Measurements from ENCODE around the gene PKDCC.

Gene PKDCC, protein sequence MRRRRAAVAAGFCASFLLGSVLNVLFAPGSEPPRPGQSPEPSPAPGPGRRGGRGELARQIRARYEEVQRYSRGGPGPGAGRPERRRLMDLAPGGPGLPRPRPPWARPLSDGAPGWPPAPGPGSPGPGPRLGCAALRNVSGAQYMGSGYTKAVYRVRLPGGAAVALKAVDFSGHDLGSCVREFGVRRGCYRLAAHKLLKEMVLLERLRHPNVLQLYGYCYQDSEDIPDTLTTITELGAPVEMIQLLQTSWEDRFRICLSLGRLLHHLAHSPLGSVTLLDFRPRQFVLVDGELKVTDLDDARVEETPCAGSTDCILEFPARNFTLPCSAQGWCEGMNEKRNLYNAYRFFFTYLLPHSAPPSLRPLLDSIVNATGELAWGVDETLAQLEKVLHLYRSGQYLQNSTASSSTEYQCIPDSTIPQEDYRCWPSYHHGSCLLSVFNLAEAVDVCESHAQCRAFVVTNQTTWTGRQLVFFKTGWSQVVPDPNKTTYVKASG

DNA sequence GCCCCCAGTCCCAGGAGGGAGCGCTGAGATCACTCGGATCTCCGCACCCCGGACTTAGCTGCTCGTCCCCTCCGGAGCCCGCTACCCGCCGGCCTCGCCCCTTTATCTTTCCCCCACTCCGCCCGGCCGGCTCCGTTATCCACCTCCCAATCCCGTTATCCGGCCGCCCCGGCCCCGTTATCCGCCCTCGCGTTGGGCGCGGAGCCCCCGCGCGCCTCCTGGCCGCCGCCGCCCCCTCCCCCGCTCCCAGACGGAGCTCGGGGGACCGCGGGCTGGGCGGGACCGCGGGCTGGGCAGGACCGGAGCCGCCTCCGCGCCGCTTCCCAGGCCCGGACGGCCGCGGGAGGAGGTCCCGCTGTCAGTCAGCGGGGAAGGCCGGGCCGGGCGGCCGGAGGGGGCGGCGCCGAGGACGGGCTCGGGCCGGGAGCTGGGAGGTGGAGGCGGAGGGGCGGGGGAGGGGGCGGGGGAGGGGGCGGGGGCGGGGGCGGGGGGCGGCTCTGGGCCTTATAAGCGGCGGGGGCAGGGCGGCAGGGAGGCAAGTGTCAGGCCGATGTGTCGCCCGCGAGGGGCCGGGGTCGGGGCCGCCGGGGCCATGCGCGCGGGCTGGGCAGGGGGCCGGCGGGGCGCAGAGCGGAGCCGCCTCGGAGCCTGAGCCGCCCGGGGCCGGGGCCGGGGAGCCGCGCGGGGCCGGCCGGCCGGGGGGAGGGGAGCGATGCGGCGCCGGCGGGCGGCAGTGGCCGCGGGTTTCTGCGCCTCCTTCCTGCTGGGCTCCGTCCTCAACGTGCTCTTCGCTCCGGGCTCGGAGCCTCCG is at the start of gene PKDCC:
Gene PKDCC, plus strand, starts transcription at position 534 of the 811 bp plus-strand sequence. Its CDS starts 179 bp downstream, at position 713.
- peak; percentile 69 for DNase-seq

DNA sequence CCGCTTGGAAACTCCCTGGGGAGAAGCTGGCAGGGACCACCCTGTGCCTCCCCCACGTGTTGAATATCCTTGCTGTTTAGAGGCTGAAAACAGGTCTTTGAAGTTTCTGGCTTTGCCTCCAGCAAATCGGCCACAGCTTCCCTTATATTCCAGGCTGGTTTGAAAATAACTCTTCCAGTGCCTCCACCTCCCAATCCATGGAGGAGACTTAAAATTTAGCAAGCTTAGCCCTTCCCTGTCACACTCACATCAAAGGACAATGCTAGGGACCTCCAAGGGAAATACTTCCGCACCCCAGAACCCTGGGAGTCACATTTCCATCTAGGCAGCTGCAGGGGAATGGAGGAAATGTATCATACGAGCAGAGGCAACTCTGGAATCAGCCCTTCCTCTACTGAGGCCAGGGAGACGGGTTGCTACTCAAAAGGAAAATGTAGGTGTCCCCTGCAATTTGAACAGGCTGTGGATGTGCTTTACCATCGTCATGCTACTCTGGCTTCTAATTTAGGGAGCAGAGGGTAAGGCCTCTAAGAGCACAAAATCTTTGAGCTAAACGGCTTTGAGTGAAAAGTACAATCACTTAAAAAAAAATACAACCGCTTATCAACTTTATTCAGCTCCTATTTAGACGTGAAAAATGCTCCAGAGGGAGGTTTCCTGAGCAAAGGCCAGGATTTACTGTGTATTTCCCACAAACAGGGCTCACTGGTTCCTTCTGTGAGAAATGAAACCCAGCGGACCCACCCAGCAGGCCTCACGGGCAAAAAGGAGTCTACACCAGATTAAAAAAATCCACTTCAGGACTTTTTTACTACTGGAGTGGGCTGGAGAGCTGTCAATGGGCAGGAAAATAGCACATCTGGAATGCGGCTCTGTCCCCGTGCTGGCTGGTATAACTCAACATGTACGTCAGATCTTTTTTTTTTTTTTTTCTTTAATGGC is 49.4 kb upstream of the PKDCC start:
- DNase-seq: no peak

DNA sequence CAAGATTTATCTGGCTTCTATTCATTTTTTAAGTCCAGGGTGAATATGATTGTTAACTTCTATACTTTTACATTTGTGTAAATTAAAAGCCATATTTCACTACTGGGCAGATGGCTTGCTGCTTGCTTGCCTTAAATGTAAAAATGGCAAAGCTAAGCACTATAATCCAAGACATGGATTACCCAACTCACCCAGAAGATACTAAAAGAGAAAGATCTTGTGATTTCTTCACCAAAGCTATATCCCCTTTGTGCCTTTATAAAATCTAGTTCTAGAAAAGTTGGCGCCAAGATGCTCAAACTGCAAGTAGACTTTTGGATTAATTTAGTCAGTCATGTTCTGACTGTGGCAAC is 48.7 kb upstream of the PKDCC start:
- DNase-seq: no peak

DNA sequence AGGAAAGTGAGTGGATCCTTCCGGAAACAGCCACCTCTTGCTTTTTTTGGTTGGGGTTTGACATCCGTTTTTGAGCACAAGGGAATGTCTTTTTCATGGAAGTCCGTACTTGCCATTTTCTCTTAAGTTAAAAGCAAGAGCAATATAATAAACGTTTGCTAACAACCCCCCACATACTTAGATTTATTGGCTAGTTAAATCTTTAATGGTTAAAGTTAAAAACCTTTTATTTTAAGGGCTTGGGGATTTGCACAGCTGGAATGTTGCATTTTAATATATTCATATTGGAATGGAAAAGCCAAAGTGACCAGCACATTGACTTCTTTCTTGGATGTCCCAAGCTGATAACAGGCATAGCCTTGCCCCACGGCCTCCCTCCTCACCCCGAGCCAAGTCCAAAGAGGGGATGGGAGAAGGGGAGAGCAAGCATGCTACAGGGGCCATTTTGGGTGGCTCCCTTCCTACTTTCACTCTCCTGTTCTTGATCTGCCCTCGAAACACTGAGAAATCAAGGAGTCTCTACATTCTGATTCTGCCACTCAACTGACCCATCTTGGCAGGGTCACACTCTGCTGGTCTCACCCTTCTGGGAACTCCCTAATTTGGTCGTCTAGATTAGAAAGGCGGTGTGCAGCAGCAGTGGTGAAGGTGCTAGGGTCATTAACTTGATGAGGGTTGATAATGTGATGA is 48.1 kb upstream of the PKDCC start:
- DNase-seq: no peak

DNA sequence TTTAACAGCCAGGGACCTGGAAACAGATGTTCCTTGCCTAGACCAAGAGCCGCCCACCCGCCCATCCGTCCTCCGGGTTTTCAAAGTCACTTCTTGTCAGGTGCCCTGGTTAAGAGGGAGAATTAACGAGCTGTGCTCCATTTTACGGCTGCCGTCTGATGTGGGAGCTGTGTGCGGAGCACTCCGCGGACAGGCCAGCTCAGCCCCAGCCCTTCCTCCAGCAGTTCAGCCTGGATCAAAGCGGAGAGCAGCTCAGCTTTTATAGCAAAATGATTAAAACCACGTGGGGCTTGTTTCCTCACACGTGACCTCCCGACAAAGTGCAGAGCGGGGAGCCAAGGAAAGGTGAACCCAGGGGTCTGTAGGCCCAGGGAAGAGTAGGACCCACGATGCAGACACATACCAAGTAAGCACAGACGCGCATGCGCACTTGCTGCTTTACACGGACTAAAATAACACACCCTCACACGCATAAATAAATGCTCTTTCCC is 46.1 kb upstream of the PKDCC start:
- no peak for DNase-seq

DNA sequence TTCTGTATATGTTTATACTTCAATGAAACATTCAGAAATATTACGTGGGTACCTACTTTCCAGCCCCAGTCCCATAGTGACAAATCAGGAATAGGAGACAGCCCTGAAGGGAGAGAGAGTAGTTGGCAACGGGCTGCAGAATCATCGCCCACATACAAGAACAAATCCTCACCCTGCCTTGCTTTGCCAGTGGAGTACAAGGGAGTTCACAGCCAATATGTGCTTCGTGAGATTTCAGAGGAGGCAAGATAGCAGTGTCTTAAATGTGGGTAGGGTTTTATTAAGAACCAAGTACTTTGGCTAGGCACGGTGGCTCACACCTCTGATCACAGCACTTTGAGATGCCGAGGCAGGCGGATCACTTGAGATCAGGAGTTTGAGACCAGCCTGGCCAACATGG is 40.3 kb upstream of the PKDCC start:
- no peak for DNase-seq

DNA sequence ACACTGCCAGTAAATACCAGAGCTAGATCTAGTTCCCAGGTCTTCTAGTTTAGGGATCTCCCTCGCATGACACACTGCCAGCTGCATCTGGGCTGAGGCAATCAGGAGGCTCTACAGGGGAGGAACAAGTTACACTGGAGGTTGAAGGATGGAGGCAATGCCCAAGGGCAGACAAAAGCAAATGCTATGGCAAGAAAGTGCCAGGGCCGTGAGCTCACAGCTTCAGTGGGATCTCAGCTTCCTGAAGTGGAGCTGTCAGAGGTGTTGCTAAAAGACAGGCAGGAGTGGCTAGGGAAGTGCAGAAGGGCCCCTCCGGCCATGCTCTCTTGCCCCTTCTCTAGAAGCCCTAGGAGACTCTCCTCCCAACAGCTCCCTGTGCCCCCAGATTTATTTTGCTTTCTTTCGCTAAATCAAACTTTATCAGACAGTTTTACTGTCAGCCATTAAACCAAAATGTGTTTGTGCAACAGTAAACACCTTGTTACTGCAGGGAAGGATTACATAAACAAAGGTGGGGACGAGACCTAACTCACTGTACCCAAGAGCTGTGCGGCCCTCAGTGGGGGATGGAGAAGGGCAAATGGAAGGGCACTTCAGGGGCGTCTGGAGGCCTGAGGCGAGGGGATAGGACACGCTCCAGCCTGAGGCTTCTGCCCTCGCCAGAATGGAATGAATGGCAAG is 39.4 kb upstream of the PKDCC start:
- no peak for DNase-seq

DNA sequence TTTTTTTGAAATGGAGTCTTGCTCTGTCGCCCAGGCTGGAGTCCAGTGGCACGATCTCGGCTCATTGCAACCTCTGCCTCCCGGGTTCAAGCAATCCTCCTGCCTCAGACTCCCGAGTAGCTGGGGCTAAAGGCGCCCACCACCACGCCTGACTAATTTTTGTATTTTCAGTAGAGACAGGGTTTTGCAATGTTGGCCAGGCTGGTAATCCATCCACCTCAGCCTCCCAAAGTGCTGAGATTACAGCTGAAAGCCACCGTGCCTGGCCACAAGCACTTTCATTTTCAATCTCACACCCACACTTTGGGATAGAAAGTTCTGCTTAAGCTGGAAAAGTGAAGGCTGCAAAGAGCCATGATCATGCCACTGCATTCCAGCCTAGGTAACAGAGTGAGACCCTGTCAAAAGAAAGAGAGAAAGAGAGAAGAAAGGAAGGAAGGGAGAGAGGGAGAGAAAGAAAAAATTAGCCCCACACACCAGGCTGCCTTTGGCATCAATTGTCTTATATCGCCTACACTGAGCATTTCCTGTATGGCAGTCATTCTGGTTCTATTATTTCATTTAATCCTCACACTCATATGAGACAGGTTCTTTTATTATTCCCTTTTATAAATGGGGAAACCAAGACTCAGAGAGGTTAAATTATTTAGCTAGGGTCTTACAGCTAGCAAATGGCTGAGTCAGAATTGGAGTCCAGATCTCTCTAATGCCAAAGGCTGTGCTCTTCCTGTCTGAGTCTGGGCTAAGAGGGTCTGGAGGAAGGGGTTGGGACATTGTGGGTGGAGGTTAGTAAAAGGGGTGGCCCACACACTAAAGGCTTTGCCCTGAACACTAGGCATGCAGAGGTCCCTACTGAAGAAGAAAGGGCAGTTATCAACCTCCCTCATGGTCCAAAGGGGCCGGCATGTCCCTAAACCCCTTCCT is 37.9 kb upstream of the PKDCC start:
- no peak for DNase-seq

DNA sequence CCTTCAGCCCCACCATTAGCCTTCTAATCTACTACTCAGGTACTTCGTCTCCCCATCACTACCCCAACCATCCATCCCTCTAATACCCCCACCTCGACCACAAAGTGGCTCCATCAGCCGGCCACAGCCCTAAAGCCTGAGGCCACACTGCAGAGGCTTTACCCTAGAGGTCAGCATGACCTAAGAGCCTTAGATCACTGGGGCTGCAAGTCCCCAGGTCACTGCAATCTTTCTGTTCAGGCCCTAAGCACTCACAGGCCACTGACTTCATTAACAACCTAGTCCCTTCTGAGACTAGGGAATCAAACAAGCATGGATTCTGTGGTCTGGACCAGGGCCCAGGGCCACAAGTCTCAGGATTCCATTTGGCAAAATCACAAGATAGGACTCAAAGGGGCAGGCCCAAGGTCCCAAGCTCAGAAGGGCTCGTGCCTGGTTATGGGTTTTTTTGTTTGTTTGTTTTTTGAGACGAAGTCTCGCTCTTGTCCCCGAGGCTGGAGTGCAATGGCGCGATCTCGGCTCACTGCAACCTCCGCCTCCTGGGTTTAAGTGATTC is 37.0 kb upstream of the PKDCC start:
- no peak for DNase-seq

DNA sequence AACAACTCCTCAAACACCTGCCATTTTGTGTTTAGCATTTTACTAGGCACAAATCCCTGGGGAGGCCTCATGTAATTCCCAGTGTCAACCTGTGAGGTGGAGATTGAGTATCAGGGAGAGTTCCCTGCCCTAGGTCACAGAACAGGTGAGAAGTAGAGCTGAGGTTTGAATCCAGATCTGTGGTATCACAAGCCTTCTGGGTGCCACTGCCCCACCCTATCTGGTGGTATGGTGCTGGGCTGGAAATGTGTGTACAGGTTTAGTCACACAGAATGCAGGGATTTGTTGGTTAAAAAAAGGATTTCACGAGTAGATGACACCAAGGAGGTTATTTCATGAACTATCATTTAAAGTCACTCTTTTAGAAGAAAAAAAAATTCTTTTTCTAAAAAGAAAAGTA is 35.7 kb upstream of the PKDCC start:
- DNase-seq: no peak

DNA sequence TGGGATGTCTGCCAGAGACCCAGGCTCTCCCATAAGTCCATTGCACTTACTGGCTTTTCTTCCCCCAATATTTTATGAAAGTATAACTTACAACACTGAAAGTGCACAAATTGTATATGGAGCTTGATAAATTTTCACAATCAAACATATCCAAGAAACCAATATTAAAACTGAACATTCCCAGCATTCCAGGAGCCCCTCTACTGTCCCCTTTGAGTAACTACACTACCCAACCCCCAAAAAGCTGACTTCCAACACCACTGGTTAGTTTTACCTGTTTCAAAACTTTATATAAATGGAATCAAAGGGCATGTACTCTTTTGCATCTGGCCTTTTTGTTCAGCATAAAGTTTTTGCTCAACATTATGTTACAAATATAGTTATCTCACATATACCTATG is 35.2 kb upstream of the PKDCC start:
- no peak for DNase-seq

DNA sequence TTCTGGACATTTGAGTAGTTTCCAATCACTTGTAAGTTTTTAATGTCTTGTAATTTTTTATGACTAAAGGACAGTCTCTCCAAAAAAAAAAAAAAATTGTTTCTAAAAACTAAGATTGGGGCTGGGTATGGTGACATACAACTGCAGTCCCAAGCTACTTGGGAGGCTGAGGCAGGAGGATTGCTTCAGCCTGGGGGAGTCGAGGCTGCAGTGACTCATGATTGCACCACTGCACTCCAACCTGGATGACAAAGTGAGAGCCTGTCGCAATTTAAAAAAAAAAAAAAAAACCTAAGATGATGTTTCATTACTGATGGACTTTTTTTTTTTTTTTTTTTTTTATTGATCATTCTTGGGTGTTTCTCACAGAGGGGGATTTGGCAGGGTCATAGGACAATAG is 34.4 kb upstream of the PKDCC start:
- DNase-seq: no peak

DNA sequence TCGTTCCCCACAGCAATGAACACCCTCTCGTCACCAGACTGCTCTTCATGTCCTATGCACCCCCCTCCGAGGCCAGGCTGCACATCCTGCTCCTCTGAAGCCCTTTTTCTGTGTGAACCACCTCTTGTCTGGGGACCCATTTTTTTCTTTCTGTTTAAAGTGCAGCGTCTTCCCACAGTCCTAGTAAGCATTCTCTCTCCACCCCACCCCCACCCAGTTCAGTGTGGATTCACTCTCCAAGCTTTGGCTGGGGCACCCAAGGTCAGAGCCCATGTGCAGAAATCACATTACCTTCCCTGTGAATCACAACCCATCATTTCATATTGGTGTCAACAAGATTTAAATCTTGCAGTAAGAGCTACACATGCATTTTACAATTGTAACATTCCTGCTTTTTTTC is 26.4 kb upstream of the PKDCC start:
- no peak for DNase-seq

DNA sequence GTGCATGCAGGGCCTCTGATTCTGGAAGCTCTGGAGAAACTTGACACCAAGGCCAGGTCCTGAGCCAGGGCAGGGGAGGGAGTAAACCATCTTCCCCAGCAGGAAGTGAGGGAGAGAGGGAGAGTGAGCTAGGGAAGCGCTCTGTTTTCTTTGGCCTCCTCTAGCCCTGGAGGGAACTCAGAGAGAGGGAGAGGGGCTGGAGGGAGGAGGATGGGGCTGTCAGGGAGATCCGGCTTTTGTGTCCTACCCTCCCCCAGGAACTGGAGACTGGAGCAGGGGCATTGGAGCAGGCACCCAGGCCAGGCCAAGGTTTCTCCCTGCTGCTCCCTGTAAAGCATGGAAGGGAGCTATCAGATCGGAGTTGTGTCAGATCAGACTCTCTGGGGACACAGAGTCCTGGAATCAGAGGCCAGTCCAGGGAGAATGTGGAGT is 22.7 kb upstream of the PKDCC start:
- no peak for DNase-seq

DNA sequence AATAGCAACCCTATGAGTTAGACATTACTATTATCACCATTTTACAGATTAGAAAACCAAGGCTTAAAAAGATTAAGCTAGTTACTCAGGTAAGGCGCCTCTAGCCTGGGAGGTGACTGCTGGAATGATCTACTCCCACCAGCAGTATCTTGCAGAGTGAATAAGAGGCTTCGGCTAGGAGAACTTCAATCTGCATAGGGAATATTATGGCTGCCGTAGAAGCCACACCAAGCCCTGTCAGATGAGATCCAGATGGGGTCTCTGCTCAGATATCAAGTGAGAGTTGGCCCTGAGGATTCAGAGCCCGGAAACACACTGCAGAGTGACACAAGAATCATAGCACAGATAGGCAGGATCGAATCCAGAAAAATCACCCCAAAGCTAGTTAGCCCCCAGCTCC is 21.5 kb upstream of the PKDCC start:
- DNase-seq: no peak

DNA sequence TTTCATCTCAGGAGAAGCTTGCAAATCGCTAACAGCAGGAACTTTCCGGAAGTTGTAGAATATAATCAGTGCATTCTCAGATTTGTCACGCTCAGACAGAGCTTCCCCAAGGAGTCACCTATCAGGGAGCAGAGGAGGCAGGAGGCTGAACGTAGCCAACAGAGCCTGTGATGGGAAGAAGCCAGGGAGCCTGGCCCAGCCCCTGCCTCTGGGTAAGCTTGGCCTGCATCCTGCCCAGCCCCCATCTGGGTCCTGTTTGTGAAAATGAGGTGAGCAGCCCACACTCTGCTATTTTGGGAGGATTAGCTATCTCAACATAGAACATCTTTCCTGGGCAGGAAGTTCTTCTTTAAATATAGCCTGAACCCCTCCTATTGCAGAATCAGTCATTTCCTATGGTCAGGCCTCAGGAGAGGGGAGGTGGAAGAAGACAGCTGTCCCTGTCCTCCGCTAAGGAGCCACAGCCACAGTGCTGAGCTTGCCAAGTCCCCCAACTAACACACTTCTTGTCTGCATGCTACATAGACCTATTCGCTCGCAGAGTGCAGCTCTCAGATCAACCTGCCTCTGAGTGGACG is 19.2 kb upstream of the PKDCC start:
- DNase-seq: no peak

DNA sequence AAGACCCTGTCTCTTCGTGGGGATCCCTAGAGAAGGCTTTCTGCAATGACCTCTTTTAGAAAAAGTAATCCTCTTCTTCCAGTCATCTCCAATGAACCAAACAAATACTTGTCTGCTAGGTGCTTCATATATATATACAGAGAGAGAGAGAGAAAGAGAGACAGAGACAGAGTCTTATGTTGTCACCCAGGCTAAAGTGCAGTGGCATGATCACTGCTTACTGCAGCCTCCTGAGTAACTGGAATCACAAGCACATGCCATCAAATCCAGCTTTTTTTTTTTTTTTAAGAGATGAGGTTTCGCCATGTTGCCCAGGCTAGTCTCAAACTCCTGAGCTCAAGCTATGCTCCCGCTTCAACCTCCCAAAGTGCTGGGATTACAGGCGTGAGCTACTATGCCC is 18.6 kb upstream of the PKDCC start:
- DNase-seq: no peak

DNA sequence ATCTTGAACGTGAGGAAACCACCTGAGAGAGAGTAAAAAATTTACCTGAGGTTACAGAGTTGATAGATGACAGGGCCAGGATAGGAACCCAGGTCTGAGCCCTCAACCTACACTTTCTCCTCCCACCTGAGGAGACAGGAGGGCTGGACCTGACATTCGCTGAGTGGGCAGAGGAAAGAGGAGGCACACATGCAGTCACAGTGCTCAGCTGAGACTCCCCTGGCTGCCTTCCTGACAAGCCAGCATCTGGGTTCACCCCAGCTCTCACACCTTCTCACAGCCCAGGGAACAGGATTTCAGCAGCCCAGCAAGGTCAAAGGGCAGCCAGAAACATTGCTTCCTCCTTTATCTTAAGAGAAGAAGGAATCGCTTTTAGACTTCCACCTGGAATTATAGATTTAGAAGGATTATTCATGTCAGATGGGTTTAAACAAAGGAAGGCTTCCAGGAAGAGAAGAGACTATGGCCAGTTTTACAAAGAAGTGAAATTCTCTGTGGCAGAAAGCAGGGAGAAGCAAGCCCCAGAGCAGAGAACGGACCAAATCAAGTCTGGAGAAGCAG is 18.1 kb upstream of the PKDCC start:
- no peak for DNase-seq

DNA sequence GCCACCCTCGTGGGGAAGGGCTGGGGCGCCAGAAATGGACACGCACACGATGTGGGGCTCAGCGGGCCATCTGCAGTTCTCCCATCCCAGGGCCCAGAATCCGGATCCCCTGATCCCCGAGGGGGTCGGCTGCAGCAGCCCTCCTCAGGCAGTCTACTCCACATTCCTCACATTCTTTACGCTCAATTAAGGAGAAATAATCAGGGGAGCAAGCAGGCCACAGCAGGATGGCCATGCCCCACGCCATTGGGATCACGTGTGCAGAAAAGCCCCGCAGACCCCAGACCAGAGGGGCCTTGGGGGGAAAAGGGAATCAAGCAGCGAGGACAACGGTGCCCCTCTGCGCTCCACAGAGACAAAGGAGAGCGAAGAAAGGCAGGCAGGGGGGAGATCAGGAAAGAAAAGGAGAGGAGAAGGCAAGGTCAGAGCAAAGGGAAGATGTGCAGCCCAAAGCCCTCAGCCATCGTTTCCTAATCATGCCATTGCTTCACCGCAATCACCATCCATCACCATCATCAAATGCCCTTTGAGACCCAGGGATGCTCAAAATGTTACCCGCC is 17.5 kb upstream of the PKDCC start:
- no peak for DNase-seq

Data from NCI-H1694 (cell line).